ENCODE measurements around the gene FAM53A.
"Not testable (repeated sequence)": the region's sequence is repeated elsewhere in the genome, so short reads cannot be mapped to it uniquely, and the experiment has no call there.

FAM53A gene

GRCh38 chr4:1614854-1615595 is 69.1 kb downstream of the FAM53A start:
- H3K4me3 ChIP-seq (ENCODE audit: low read length): no peak overlapping the region
- no peak for TF ChIP-seq ZNF274 (IDR thresholded peaks at IDR 0.05; ENCODE audit: low read depth, low read length)

GRCh38 chr4:1614502-1614853 is 69.6 kb downstream of the FAM53A start:
- no peak for TF ChIP-seq ZNF274 (IDR thresholded peaks at IDR 0.05; ENCODE audit: low read depth, low read length)
- no peak overlapping the region for H3K4me3 ChIP-seq (ENCODE audit: low read length)

- no peak overlapping the region for H3K4me3 ChIP-seq (ENCODE audit: low read length)
- no peak for TF ChIP-seq ZNF274 (IDR thresholded peaks at IDR 0.05; ENCODE audit: low read depth, low read length)
Measured at GRCh38 chr4:1614049-1614448, 70.1 kb downstream of the FAM53A start.

GRCh38 chr4:1613099-1613495 is 71.0 kb downstream of the FAM53A start:
- H3K4me3 ChIP-seq (ENCODE audit: low read length): no peak overlapping the region
- TF ChIP-seq ZNF274 (IDR thresholded peaks at IDR 0.05; ENCODE audit: low read depth, low read length): no peak

- no peak for TF ChIP-seq ZNF274 (IDR thresholded peaks at IDR 0.05; ENCODE audit: low read depth, low read length)
- H3K4me3 ChIP-seq (ENCODE audit: low read length): no peak overlapping the region
Measured at GRCh38 chr4:1612278-1613098, 71.6 kb downstream of the FAM53A start.

- no peak overlapping the region for H3K4me3 ChIP-seq (ENCODE audit: low read length)
- no peak for TF ChIP-seq ZNF274 (IDR thresholded peaks at IDR 0.05; ENCODE audit: low read depth, low read length)
Measured at GRCh38 chr4:1611501-1611870, 72.6 kb downstream of the FAM53A start.

- H3K4me3 ChIP-seq (ENCODE audit: low read length): no peak overlapping the region
- TF ChIP-seq ZNF274 (IDR thresholded peaks at IDR 0.05; ENCODE audit: low read depth, low read length): no peak
Measured at GRCh38 chr4:1610791-1611500, 73.2 kb downstream of the FAM53A start.

GRCh38 chr4:1609901-1610790 is 74.0 kb downstream of the FAM53A start:
- H3K4me3 ChIP-seq (ENCODE audit: low read length): no peak overlapping the region
- TF ChIP-seq ZNF274 (IDR thresholded peaks at IDR 0.05; ENCODE audit: low read depth, low read length): no peak

GRCh38 chr4:1608821-1609500 is 75.2 kb downstream of the FAM53A start:
- H3K4me3 ChIP-seq (ENCODE audit: low read length): no peak overlapping the region
- no peak for TF ChIP-seq ZNF274 (IDR thresholded peaks at IDR 0.05; ENCODE audit: low read depth, low read length)

GRCh38 chr4:1608196-1608820 is 75.8 kb downstream of the FAM53A start:
- H3K4me3 ChIP-seq (ENCODE audit: low read length): no peak overlapping the region
- no peak for TF ChIP-seq ZNF274 (IDR thresholded peaks at IDR 0.05; ENCODE audit: low read depth, low read length)

GRCh38 chr4:1607436-1608195 is 76.5 kb downstream of the FAM53A start:
- not testable (repeated sequence) for H3K4me3 ChIP-seq (ENCODE audit: low read length)

GRCh38 chr4:1604706-1605205 is 79.4 kb downstream of the FAM53A start:
- no peak for TF ChIP-seq ZNF274 (IDR thresholded peaks at IDR 0.05; ENCODE audit: low read depth, low read length)
- no peak overlapping the region for H3K4me3 ChIP-seq (ENCODE audit: low read length)
